ENCODE measurements around the gene ZNF335. TPM values are rescaled to one million over a fixed set of nuclear protein-coding genes. Genes with fewer than 3 reads are reported as not detected.
A peak's percentile ranks its signal among the peaks of the same experiment; 100 is the strongest.

Gene ZNF335
- total and polyA plus RNA-seq, 2 of the 13 experiments (the other 11 are each of a cell fraction or from before 2014, with no cell fraction given): 9.7 to 13.7 TPM

DNA sequence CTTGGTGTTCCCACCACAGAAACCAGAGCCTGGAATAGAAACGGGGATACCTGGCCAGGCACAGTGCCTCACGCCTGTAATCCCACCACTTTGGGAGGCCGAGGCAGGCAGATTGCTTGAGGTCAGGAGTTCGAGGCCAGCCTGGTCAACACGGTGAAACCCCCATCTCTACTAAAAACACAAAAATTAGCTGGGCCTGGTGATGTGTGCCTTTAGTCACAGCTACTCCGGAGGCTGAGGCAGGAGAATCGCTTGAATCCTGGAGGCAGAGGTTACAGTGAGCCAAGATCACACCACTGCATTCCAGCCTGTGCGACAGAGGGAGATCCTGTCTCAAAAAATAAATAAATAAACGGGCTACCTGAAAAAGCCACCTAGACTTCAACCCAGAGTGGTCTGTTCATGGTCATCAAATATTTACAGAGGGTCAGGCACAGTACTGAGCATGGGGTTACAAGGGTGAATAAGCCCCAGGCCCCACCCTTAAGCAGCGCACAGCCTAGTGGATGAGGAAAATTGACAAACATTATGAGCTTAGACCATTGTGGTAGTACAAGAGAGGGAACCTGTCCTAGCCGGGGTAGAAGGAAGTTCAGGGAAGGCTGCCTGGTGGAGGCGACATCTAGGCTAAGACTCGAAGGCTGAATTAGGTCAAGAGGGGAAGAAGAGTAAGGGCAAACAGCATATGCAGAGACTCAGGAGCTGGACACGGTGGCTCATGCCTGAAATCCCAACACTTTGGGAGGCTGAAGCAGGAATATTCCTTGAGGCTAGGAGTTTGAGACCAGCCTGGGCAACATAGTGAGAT is 44.7 kb downstream of the ZNF335 start (continued):
- TF ChIP-seq, protein P1, sequence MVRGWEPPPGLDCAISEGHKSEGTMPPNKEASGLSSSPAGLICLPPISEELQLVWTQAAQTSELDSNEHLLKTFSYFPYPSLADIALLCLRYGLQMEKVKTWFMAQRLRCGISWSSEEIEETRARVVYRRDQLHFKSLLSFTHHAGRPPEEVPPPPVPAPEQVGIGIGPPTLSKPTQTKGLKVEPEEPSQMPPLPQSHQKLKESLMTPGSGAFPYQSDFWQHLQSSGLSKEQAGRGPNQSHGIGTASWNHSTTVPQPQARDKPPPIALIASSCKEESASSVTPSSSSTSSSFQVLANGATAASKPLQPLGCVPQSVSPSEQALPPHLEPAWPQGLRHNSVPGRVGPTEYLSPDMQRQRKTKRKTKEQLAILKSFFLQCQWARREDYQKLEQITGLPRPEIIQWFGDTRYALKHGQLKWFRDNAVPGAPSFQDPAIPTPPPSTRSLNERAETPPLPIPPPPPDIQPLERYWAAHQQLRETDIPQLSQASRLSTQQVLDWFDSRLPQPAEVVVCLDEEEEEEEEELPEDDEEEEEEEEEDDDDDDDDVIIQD (CRISPR knock-in tag; IDR thresholded peaks at IDR 0.05; ENCODE audit: low read depth): no peak; the same call in 1 of the 2 replicates
- TF ChIP-seq, protein P2, sequence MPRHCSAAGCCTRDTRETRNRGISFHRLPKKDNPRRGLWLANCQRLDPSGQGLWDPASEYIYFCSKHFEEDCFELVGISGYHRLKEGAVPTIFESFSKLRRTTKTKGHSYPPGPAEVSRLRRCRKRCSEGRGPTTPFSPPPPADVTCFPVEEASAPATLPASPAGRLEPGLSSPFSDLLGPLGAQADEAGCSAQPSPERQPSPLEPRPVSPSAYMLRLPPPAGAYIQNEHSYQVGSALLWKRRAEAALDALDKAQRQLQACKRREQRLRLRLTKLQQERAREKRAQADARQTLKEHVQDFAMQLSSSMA (CRISPR knock-in tag; IDR thresholded peaks at IDR 0.05): no peak; the same call in 1 of the 2 replicates
- peak; percentile 92 for TF ChIP-seq ZSCAN21 (CRISPR knock-in tag; IDR thresholded peaks at IDR 0.05; ENCODE audit: borderline replicate concordance)
- no peak for TF ChIP-seq FOXM1 (CRISPR knock-in tag; IDR thresholded peaks at IDR 0.05)
- TF ChIP-seq, protein P3, sequence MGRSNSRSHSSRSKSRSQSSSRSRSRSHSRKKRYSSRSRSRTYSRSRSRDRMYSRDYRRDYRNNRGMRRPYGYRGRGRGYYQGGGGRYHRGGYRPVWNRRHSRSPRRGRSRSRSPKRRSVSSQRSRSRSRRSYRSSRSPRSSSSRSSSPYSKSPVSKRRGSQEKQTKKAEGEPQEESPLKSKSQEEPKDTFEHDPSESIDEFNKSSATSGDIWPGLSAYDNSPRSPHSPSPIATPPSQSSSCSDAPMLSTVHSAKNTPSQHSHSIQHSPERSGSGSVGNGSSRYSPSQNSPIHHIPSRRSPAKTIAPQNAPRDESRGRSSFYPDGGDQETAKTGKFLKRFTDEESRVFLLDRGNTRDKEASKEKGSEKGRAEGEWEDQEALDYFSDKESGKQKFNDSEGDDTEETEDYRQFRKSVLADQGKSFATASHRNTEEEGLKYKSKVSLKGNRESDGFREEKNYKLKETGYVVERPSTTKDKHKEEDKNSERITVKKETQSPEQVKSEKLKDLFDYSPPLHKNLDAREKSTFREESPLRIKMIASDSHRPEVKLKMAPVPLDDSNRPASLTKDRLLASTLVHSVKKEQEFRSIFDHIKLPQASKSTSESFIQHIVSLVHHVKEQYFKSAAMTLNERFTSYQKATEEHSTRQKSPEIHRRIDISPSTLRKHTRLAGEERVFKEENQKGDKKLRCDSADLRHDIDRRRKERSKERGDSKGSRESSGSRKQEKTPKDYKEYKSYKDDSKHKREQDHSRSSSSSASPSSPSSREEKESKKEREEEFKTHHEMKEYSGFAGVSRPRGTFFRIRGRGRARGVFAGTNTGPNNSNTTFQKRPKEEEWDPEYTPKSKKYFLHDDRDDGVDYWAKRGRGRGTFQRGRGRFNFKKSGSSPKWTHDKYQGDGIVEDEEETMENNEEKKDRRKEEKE (IDR thresholded peaks at IDR 0.05): no peak
- TF ChIP-seq RCOR2 (CRISPR knock-in tag; IDR thresholded peaks at IDR 0.05): peak; percentile 98
- peak; percentile 88 for TF ChIP-seq ZSCAN9 (CRISPR knock-in tag; IDR thresholded peaks at IDR 0.05; ENCODE audit: borderline replicate concordance)
- no peak; the same call in 1 of the 2 replicates for TF ChIP-seq ZNF629 (CRISPR knock-in tag; conservative IDR thresholded peaks at IDR 0.05)
- TF ChIP-seq, protein P4, sequence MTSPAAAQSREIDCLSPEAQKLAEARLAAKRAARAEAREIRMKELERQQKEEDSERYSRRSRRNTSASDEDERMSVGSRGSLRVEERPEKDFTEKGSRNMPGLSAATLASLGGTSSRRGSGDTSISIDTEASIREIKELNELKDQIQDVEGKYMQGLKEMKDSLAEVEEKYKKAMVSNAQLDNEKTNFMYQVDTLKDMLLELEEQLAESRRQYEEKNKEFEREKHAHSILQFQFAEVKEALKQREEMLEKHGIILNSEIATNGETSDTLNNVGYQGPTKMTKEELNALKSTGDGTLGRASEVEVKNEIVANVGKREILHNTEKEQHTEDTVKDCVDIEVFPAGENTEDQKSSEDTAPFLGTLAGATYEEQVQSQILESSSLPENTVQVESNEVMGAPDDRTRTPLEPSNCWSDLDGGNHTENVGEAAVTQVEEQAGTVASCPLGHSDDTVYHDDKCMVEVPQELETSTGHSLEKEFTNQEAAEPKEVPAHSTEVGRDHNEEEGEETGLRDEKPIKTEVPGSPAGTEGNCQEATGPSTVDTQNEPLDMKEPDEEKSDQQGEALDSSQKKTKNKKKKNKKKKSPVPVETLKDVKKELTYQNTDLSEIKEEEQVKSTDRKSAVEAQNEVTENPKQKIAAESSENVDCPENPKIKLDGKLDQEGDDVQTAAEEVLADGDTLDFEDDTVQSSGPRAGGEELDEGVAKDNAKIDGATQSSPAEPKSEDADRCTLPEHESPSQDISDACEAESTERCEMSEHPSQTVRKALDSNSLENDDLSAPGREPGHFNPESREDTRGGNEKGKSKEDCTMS (CRISPR knock-in tag; conservative IDR thresholded peaks at IDR 0.05): no peak
- TF ChIP-seq NFATC3 (CRISPR knock-in tag; IDR thresholded peaks at IDR 0.05): no peak
- peak; percentile 86; the same call in 1 of the 2 replicates for TF ChIP-seq CC2D1A (CRISPR knock-in tag; IDR thresholded peaks at IDR 0.05)
- 0 out of 2 replicates have a peak, but pooled peaks have one; percentile 57 for TF ChIP-seq ZNF234 (CRISPR knock-in tag; conservative IDR thresholded peaks at IDR 0.05)
- no peak for TF ChIP-seq ZNF562 (CRISPR knock-in tag; IDR thresholded peaks at IDR 0.05; ENCODE audit: borderline replicate concordance)
- peak; percentile 39 for TF ChIP-seq ZFY (CRISPR knock-in tag; IDR thresholded peaks at IDR 0.05)
- TF ChIP-seq ZNF558 (CRISPR knock-in tag; IDR thresholded peaks at IDR 0.05; ENCODE audit: borderline replicate concordance): peak; percentile 68; the same call in 1 of the 2 replicates
- TF ChIP-seq NR2F1 (CRISPR knock-in tag; IDR thresholded peaks at IDR 0.05): peak; percentile 70 to 86
- peak; percentile 96 for TF ChIP-seq FOXA3 (CRISPR knock-in tag; IDR thresholded peaks at IDR 0.05)
- TF ChIP-seq, protein P5, sequence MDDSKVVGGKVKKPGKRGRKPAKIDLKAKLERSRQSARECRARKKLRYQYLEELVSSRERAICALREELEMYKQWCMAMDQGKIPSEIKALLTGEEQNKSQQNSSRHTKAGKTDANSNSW (CRISPR knock-in tag; IDR thresholded peaks at IDR 0.05; ENCODE audit: borderline replicate concordance): no peak

Data from HepG2 (cell line).